Esophagus muscularis mucosa (tissue), 3 donors: ENCODE measurements around the gene ADIRF.

Experiments
- CTCF ChIP-seq, 3 experiments: fragments of 200-600 bp in 2 of 3; fragments of 450-650 bp in 1 of 3; sonication (generic) in 2 of 3; IDR thresholded peaks; one replicate each; pipeline ENCODE4 v1.5.1; 2017 to 2019; ENCODE audit warnings: antibody characterized with exemption in 3 of 3, mild to moderate bottlenecking in 2 of 3, moderate library complexity in 1 of 3
- POLR2A ChIP-seq: fragments of 450-650 bp; IDR thresholded peaks from one replicate; pipeline ENCODE4 v1.6.1; 2017; ENCODE audit warnings: antibody characterized with exemption, moderate library complexity, mild to moderate bottlenecking, low read depth
- POLR2AphosphoS5 ChIP-seq, 2 donors: sonication (generic); formaldehyde crosslinking; IDR thresholded peaks; one replicate each; pipeline ENCODE4 v1.6.1; 2017; ENCODE audit warnings: antibody characterized with exemption in 2 of 2

GRCh38 chr10:87000491-87000890 lies 32.2 kb downstream of the ADIRF start:
- no peak for TF ChIP-seq CTCF (IDR thresholded peaks at IDR 0.05)
- no peak for TF ChIP-seq POLR2A
- TF ChIP-seq POLR2AphosphoS5 (IDR thresholded peaks at IDR 0.05) = no peak
